HL-60 (cell line): ENCODE data around the gene TERT.

Experiments
- DNase-seq, 2 experiments: peaks; one replicate each; pipeline ENCODE4 v3.0.0-alpha.2; 2010 to 2020; ENCODE audit warnings: low read depth in 1 of 2, low spot score in 1 of 2
- H3K27ac ChIP-seq: fragments of 250-450 bp; sonication (Bioruptor Pico); replicated peaks from 2 replicates; pipeline ENCODE4 v1.5.1; 2020; ENCODE audit warnings: mild to moderate bottlenecking, moderate library complexity
- H3K27me3 ChIP-seq: fragments of 250-450 bp; sonication (Bioruptor Pico); 2 replicates; pipeline ENCODE4 v1.5.1; 2021; ENCODE audit warnings: mild to moderate bottlenecking, moderate library complexity; ENCODE audit not compliant: insufficient read depth, poor library complexity, severe bottlenecking
- H3K4me3 ChIP-seq: replicated peaks from 2 replicates; pipeline ENCODE4 v1.5.1; 2011; ENCODE audit warnings: mild to moderate bottlenecking, control low read depth, low read length; ENCODE audit not compliant: insufficient read depth
- GABPA ChIP-seq: IDR thresholded peaks from 2 replicates; pipeline ENCODE4 v1.6.1; 2012; ENCODE audit warnings: low read depth
- POLR2AphosphoS5 ChIP-seq: IDR thresholded peaks from 2 replicates; pipeline ENCODE4 v1.6.1; 2012; ENCODE audit warnings: low read depth
- SPI1 ChIP-seq: IDR thresholded peaks from 2 replicates; pipeline ENCODE4 v1.6.1; 2012; ENCODE audit warnings: low read depth, mild to moderate bottlenecking, borderline replicate concordance
- TF ChIP-seq, protein P1 (sequence below): IDR thresholded peaks from 2 replicates; pipeline ENCODE4 v1.6.1; 2012; ENCODE audit warnings: low read depth; ENCODE audit not compliant: insufficient replicate concordance
- TF ChIP-seq, protein P2 (sequence below): IDR thresholded peaks from one replicate; pipeline ENCODE4 v1.5.1; 2011; ENCODE audit warnings: low read length, control low read depth, inconsistent platforms; ENCODE audit not compliant: insufficient read depth

Gene TERT

GRCh38 chr5:1217596-1218206, 77.2 kb downstream of the TERT start:
- H3K27ac ChIP-seq: no peak overlapping the region
- no peak overlapping the region for H3K4me3 ChIP-seq
- TF ChIP-seq GABPA (no peak), SPI1 (no peak), POLR2AphosphoS5 (no peak)
- TF ChIP-seq, protein P1, sequence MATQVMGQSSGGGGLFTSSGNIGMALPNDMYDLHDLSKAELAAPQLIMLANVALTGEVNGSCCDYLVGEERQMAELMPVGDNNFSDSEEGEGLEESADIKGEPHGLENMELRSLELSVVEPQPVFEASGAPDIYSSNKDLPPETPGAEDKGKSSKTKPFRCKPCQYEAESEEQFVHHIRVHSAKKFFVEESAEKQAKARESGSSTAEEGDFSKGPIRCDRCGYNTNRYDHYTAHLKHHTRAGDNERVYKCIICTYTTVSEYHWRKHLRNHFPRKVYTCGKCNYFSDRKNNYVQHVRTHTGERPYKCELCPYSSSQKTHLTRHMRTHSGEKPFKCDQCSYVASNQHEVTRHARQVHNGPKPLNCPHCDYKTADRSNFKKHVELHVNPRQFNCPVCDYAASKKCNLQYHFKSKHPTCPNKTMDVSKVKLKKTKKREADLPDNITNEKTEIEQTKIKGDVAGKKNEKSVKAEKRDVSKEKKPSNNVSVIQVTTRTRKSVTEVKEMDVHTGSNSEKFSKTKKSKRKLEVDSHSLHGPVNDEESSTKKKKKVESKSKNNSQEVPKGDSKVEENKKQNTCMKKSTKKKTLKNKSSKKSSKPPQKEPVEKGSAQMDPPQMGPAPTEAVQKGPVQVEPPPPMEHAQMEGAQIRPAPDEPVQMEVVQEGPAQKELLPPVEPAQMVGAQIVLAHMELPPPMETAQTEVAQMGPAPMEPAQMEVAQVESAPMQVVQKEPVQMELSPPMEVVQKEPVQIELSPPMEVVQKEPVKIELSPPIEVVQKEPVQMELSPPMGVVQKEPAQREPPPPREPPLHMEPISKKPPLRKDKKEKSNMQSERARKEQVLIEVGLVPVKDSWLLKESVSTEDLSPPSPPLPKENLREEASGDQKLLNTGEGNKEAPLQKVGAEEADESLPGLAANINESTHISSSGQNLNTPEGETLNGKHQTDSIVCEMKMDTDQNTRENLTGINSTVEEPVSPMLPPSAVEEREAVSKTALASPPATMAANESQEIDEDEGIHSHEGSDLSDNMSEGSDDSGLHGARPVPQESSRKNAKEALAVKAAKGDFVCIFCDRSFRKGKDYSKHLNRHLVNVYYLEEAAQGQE: no peak
- TF ChIP-seq, protein P2, sequence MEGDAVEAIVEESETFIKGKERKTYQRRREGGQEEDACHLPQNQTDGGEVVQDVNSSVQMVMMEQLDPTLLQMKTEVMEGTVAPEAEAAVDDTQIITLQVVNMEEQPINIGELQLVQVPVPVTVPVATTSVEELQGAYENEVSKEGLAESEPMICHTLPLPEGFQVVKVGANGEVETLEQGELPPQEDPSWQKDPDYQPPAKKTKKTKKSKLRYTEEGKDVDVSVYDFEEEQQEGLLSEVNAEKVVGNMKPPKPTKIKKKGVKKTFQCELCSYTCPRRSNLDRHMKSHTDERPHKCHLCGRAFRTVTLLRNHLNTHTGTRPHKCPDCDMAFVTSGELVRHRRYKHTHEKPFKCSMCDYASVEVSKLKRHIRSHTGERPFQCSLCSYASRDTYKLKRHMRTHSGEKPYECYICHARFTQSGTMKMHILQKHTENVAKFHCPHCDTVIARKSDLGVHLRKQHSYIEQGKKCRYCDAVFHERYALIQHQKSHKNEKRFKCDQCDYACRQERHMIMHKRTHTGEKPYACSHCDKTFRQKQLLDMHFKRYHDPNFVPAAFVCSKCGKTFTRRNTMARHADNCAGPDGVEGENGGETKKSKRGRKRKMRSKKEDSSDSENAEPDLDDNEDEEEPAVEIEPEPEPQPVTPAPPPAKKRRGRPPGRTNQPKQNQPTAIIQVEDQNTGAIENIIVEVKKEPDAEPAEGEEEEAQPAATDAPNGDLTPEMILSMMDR: no peak
- H3K27me3 ChIP-seq: no peaks in the 10 kb centered on the region
- DNase-seq: no peak

GRCh38 chr5:1216918-1217295, 78.0 kb downstream of the TERT start:
- DNase-seq: no peak
- TF ChIP-seq, protein P1: no peak
- no peak for TF ChIP-seq POLR2AphosphoS5
- no peak for TF ChIP-seq GABPA
- TF ChIP-seq SPI1: no peak
- TF ChIP-seq, protein P2: no peak
- Histone ChIP-seq H3K27me3 (no peaks in the 10 kb centered on the region), H3K27ac (no peak overlapping the region), H3K4me3 (no peak overlapping the region)

DNA sequence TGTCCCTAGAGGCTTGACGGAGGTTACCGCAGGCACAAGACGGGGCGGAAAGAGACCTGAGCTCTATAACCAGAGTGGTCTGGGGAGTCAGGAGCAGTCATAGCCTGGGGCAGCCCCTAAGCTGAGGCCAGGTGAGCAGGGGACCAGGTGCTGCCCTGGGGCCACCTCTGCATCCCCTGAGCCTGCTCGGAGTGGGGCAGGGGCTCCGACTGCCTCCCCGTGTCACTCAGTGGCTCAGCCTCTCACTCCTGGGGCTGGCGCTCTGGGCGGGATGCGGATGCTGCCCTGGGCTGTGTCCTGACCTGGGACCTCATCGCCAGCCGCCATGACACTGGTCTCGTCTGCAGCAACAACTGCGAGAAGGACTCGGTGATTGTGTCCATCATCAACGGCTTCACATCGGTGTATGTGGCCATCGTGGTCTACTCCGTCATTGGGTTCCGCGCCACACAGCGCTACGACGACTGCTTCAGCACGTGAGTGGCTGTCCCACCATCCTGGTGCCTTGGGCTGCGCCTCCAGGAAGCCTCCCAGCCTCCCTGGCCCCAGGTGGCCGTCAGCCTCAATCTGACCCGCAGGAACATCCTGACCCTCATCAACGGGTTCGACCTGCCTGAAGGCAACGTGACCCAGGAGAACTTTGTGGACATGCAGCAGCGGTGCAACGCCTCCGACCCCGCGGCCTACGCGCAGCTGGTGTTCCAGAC, 78.5 kb downstream of the TERT start:
- DNase-seq: no peak
- no peak overlapping the region for H3K27ac ChIP-seq
- TF ChIP-seq GABPA (no peak), SPI1 (no peak), POLR2AphosphoS5 (no peak)
- TF ChIP-seq, protein P1: no peak
- TF ChIP-seq, protein P2: no peak
- H3K4me3 ChIP-seq: no peak overlapping the region
- no peaks in the 10 kb centered on the region for H3K27me3 ChIP-seq
